ENCODE data around the gene TGM6.

Gene TGM6

GRCh38 chr20:2430538-2430937 is 49.8 kb downstream of the TGM6 start:
- DNase-seq (ENCODE audit: low read depth), result no peak
- no peak overlapping the region for H3K4me3 ChIP-seq (ENCODE audit: low read depth, low read length)
- no peak for TF ChIP-seq CTCF (IDR thresholded peaks at IDR 0.05; ENCODE audit: low read depth, low read length, missing control alignments)

GRCh38 chr20:2431185-2431584 is 50.5 kb downstream of the TGM6 start:
- DNase-seq (ENCODE audit: low read depth), result no peak
- no peak for TF ChIP-seq CTCF (IDR thresholded peaks at IDR 0.05; ENCODE audit: low read depth, low read length, missing control alignments)
- no peak overlapping the region for H3K4me3 ChIP-seq (ENCODE audit: low read depth, low read length)

- no peak for DNase-seq (ENCODE audit: low read depth)
- no peak overlapping the region for H3K4me3 ChIP-seq (ENCODE audit: low read depth, low read length)
- no peak for TF ChIP-seq CTCF (IDR thresholded peaks at IDR 0.05; ENCODE audit: low read depth, low read length, missing control alignments)
Observed at GRCh38 chr20:2446845-2447244, 66.1 kb downstream of the TGM6 start.

GRCh38 chr20:2449386-2449785 is 68.7 kb downstream of the TGM6 start:
- TF ChIP-seq CTCF (IDR thresholded peaks at IDR 0.05; ENCODE audit: low read depth, low read length, missing control alignments), result no peak
- no peak overlapping the region for H3K4me3 ChIP-seq (ENCODE audit: low read depth, low read length)
- no peak for DNase-seq (ENCODE audit: low read depth)

- no peak for TF ChIP-seq CTCF (IDR thresholded peaks at IDR 0.05; ENCODE audit: low read depth, low read length, missing control alignments)
- DNase-seq (ENCODE audit: low read depth), result no peak
Observed at GRCh38 chr20:2451422-2451821, 70.7 kb downstream of the TGM6 start.

GRCh38 chr20:2451939-2452732 is 71.4 kb downstream of the TGM6 start:
- no peak for DNase-seq (ENCODE audit: low read depth)
- TF ChIP-seq CTCF (IDR thresholded peaks at IDR 0.05; ENCODE audit: low read depth, low read length, missing control alignments), result peak; percentile 90
- no peak overlapping the region for H3K4me3 ChIP-seq (ENCODE audit: low read depth, low read length)

More at GRCh38 chr20:2451422-2451821, 70.7 kb downstream of the TGM6 start:
- H3K4me3 ChIP-seq (ENCODE audit: low read depth, low read length), result no peak overlapping the region

GRCh38 chr20:2453792-2454191 is 73.1 kb downstream of the TGM6 start:
- H3K4me3 ChIP-seq (ENCODE audit: low read depth, low read length), result no peak overlapping the region
- DNase-seq (ENCODE audit: low read depth), result no peak
- no peak for TF ChIP-seq CTCF (IDR thresholded peaks at IDR 0.05; ENCODE audit: low read depth, low read length, missing control alignments)
